SH-SY5Y (cell line): ENCODE measurements around the gene PRAF2.

Source experiments
- GATA2 ChIP-seq: IDR thresholded peaks from 2 replicates; pipeline ENCODE4 v1.6.1; 2011; ENCODE audit warnings: mild to moderate bottlenecking, low read depth, low read length
- GATA3 ChIP-seq: IDR thresholded peaks from 2 replicates; pipeline ENCODE4 v1.6.1; 2011; ENCODE audit warnings: low read depth, mild to moderate bottlenecking, low read length, moderate library complexity

- no peak for TF ChIP-seq GATA2
- TF ChIP-seq GATA3: no peak
Measured at GRCh38 chrX:49101629-49101984, 27.8 kb upstream of the PRAF2 start.
